Central memory CD8-positive, alpha-beta T cell (primary cell): Measurements from ENCODE around the gene APRT.
A peak's percentile ranks its signal among the peaks of the same experiment; 100 is the strongest.

ENCODE experiments used
- ATAC-seq: fragments of 150-1000 bp; cut with Tn5 transposase; replicated peaks from 2 replicates; pipeline ENCODE4 v1.10.0; 2022; ENCODE audit warnings: mild to moderate bottlenecking, moderate FRiP score, moderate number of reproducible peaks; ENCODE audit not compliant: poor library complexity, severe bottlenecking; ENCODE audit errors: extremely low read depth
- DNase-seq, 2 donors: peaks; one replicate each; pipeline ENCODE4 v3.0.0; 2021; ENCODE audit warnings: low spot score in 2 of 2
- H3K27ac Mint-ChIP-seq: one replicate; pipeline ENCODE4 v1.8.0; 2022; ENCODE audit warnings: low read depth, mild to moderate bottlenecking, moderate library complexity, mixed read lengths
- H3K27me3 Mint-ChIP-seq: one replicate; pipeline ENCODE4 v1.8.0; 2022; ENCODE audit warnings: mixed read lengths
- H3K36me3 Mint-ChIP-seq: one replicate; pipeline ENCODE4 v1.8.0; 2022; ENCODE audit warnings: mild to moderate bottlenecking, moderate library complexity, mixed read lengths; ENCODE audit not compliant: insufficient read depth
- H3K4me1 Mint-ChIP-seq: one replicate; pipeline ENCODE4 v1.8.0; 2022; ENCODE audit warnings: mixed read lengths
- H3K4me3 Mint-ChIP-seq: one replicate; pipeline ENCODE4 v1.8.0; 2022; ENCODE audit warnings: mild to moderate bottlenecking, moderate library complexity, mixed read lengths
- H3K9me3 Mint-ChIP-seq: one replicate; pipeline ENCODE4 v1.8.0; 2022; ENCODE audit warnings: mixed read lengths

The APRT gene

GRCh38 chr16:88782454-88783390 is 29.0 kb downstream of the APRT start:
- H3K27ac Mint-ChIP-seq = peak overlapping the region; percentile 86
- no peaks in the 10 kb centered on the region for H3K9me3 Mint-ChIP-seq
- H3K36me3 Mint-ChIP-seq = peaks cover 10% of the 10 kb centered on the region

GRCh38 chr16:88781140-88782077 is 30.3 kb downstream of the APRT start:
- H3K36me3 Mint-ChIP-seq = peaks cover 10% of the 10 kb centered on the region
- peaks cover 53% of the 10 kb centered on the region for H3K4me1 Mint-ChIP-seq
- peak overlapping the region; percentile 71 for H3K4me3 Mint-ChIP-seq
- DNase-seq = peak in 1 of 2 donors; percentile 52
- no peaks in the 10 kb centered on the region for H3K9me3 Mint-ChIP-seq
- no peaks in the 10 kb centered on the region for H3K27me3 Mint-ChIP-seq
- peak overlapping the region; percentile 86 for H3K27ac Mint-ChIP-seq
- peak; percentile 72 for ATAC-seq

More at GRCh38 chr16:88782454-88783390, 29.0 kb downstream of the APRT start:
- Mint-ChIP-seq H3K4me1 (peaks cover 53% of the 10 kb centered on the region), H3K27me3 (no peaks in the 10 kb centered on the region), H3K4me3 (peak overlapping the region; percentile 71)
- DNase-seq (no peak), ATAC-seq (no peak)

- no peak for ATAC-seq
- Mint-ChIP-seq H3K27ac (peak overlapping the region; percentile 86), H3K4me3 (peak overlapping the region; percentile 71), H3K9me3 (no peaks in the 10 kb centered on the region), H3K4me1 (peaks cover 53% of the 10 kb centered on the region), H3K36me3 (peaks cover 12% of the 10 kb centered on the region), H3K27me3 (no peaks in the 10 kb centered on the region)
- DNase-seq = no peak
These were observed 31.3 kb downstream of the APRT start for GRCh38 chr16:88780142-88781062.

GRCh38 chr16:88779406-88780141 is 32.2 kb downstream of the APRT start:
- no peaks in the 10 kb centered on the region for H3K9me3 Mint-ChIP-seq
- H3K36me3 Mint-ChIP-seq = peaks cover 12% of the 10 kb centered on the region
- peak overlapping the region; percentile 78 for H3K27ac Mint-ChIP-seq
- no peak for DNase-seq
- ATAC-seq = no peak
- H3K27me3 Mint-ChIP-seq = no peaks in the 10 kb centered on the region
- peak overlapping the region; percentile 71 for H3K4me3 Mint-ChIP-seq
- H3K4me1 Mint-ChIP-seq = peaks cover 53% of the 10 kb centered on the region

GRCh38 chr16:88778541-88779065 is 33.1 kb downstream of the APRT start:
- DNase-seq (no peak), ATAC-seq (no peak)
- H3K4me1 Mint-ChIP-seq = peaks cover 50% of the 10 kb centered on the region
- H3K27ac Mint-ChIP-seq = peak overlapping the region; percentile 35
- no peaks in the 10 kb centered on the region for H3K9me3 Mint-ChIP-seq
- H3K27me3 Mint-ChIP-seq = no peaks in the 10 kb centered on the region
- H3K36me3 Mint-ChIP-seq = peaks cover 12% of the 10 kb centered on the region
- H3K4me3 Mint-ChIP-seq = peak overlapping the region; percentile 20

- no peak for ATAC-seq
- Mint-ChIP-seq H3K4me3 (peak overlapping the region; percentile 20), H3K4me1 (peaks cover 46% of the 10 kb centered on the region), H3K36me3 (peaks cover 12% of the 10 kb centered on the region), H3K27me3 (no peaks in the 10 kb centered on the region), H3K27ac (peak overlapping the region; percentile 35), H3K9me3 (no peaks in the 10 kb centered on the region)
- no peak for DNase-seq
These were observed 33.5 kb downstream of the APRT start for GRCh38 chr16:88778271-88778525.

- H3K4me1 Mint-ChIP-seq = peaks cover 44% of the 10 kb centered on the region
- no peak overlapping the region for H3K4me3 Mint-ChIP-seq
- DNase-seq (no peak), ATAC-seq (no peak)
- no peaks in the 10 kb centered on the region for H3K9me3 Mint-ChIP-seq
- H3K27me3 Mint-ChIP-seq = no peaks in the 10 kb centered on the region
- peak overlapping the region; percentile 35 for H3K27ac Mint-ChIP-seq
- peaks cover 10% of the 10 kb centered on the region for H3K36me3 Mint-ChIP-seq
These were observed 34.1 kb downstream of the APRT start for GRCh38 chr16:88777471-88778270.

- peak overlapping the region; percentile 57 for H3K27ac Mint-ChIP-seq
- no peaks in the 10 kb centered on the region for H3K9me3 Mint-ChIP-seq
- no peak overlapping the region for H3K4me3 Mint-ChIP-seq
- peaks cover 4% of the 10 kb centered on the region for H3K36me3 Mint-ChIP-seq
- H3K4me1 Mint-ChIP-seq = peaks cover 32% of the 10 kb centered on the region
- DNase-seq (no peak), ATAC-seq (no peak)
- H3K27me3 Mint-ChIP-seq = no peaks in the 10 kb centered on the region
These were observed 35.9 kb downstream of the APRT start for GRCh38 chr16:88775825-88776224.

- Mint-ChIP-seq H3K36me3 (peaks cover 1% of the 10 kb centered on the region), H3K27me3 (no peaks in the 10 kb centered on the region), H3K4me3 (no peak overlapping the region), H3K9me3 (no peaks in the 10 kb centered on the region), H3K4me1 (peaks cover 22% of the 10 kb centered on the region), H3K27ac (peak overlapping the region; percentile 79)
- ATAC-seq (no peak), DNase-seq (no peak)
These were observed 37.0 kb downstream of the APRT start for GRCh38 chr16:88774544-88775393.

GRCh38 chr16:88773812-88774291 is 37.9 kb downstream of the APRT start:
- H3K4me1 Mint-ChIP-seq = peaks cover 25% of the 10 kb centered on the region

More at GRCh38 chr16:88773812-88774291, 37.9 kb downstream of the APRT start:
- H3K27me3 Mint-ChIP-seq = no peaks in the 10 kb centered on the region
- H3K9me3 Mint-ChIP-seq = no peaks in the 10 kb centered on the region
- ATAC-seq (no peak), DNase-seq (no peak)
- H3K4me3 Mint-ChIP-seq = no peak overlapping the region
- H3K27ac Mint-ChIP-seq = peak overlapping the region; percentile 79
- peaks cover 3% of the 10 kb centered on the region for H3K36me3 Mint-ChIP-seq
